ENCODE results near the gene KIF6.

KIF6 gene

DNA sequence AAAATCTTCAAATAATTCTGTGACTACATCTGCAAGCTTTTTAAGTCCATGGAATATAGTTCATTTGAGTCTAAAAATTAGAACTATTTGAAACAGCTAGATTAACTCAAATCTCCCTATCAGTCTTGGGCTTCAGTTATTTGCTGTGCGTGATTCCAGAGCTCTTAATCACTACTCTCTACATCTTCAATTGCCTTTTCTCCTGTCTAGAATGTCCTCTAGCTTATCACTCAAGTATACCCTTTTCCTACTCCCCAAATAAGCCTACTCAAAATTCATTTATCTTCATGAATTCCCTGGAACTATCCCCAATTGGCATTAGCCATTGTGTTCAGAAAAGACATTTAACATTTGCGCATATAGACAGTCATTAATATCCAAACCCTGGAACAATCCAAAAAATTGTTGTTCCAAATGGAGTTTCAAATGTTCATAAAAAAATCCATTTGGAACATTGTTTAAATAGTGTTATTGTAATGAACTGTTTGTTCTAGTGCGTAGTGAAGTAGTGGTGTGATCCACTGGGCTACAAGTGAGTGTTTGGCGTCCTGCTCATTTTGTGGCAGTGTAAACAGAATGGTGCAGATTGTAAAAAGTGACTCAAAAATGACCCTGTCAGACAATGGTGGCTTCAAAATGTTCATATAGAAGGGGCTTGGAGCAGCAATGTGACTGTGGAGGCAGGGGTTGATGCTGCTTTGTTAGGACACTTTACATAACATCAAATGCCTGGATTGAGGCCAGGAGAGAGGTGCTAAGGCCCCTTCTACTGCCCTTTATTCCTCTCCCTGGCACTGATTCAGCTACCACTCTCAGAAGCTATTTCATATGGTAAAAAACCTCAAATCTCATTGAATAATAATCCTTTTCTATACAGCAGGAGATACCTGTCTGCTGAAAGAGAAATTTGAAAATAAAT lies 122.3 kb downstream of the KIF6 start:
- DNase-seq, result no peak

DNA sequence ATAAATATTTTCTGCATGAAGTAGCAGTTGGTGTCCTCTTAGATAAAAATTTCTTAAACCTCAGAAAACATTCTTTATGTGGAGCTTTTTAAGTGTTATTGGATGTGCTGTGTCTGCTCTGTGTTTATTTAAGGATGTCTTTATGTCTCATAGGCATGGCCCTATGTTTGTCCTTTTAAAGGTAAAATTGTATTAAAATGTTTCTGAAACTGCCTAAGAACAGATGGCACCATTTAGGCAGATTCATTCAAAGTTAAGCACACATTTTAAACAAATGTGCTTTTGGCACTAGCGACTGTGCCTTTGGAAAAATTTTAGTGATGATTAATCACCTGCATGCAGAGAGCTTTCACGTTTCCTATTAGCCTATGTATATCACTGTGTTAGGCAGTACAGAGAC lies 125.2 kb downstream of the KIF6 start:
- DNase-seq, result no peak

- no peak for DNase-seq
These were observed 125.9 kb downstream of the KIF6 start for GRCh38 chr6:39599341-39599740.

GRCh38 chr6:39594285-39594684 lies 130.9 kb downstream of the KIF6 start:
- DNase-seq, result no peak

DNA sequence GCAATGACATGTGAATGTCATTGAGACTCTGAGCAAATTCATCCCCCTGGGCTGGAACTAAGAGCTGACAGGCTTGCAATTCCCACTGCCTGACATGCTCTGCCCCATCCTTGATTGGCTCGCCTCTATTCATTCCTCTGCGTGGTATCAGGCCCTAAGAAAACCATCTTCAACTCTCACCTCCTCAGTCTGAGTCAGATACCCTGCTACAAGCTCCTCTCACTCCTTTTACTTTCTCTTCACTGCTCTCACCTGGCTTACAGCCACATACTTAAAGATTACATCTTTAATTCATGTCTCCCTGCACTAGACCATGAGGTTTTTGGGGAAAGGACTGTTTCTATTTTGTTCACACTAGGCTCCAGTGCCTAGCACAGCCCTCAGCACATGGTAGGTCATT lies 131.6 kb downstream of the KIF6 start:
- no peak for DNase-seq

DNA sequence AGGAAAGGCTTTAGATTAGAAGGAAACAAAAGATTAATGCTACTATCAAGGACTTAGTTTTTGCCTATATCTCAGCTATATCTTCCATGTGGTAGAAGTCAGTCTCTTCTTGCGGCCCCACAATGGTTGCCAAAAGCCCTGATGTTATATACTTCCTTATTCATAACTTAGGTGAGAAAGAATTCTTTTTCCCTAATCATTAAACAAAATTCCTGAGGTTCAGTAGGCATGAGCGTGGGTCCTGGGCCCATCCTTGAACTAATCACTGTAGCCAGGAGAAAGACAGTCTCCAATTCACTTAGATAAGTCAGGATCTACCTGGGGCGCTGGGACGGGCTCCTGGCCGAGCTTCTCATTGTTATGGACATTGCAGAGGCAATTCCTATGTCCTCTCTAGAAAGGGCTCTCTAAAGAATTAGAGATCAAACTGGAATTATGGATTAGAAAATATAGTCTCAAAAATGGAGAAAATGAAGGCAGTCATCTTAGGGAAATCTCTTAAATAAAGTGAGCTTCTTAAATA lies 134.3 kb downstream of the KIF6 start:
- no peak for DNase-seq

DNA sequence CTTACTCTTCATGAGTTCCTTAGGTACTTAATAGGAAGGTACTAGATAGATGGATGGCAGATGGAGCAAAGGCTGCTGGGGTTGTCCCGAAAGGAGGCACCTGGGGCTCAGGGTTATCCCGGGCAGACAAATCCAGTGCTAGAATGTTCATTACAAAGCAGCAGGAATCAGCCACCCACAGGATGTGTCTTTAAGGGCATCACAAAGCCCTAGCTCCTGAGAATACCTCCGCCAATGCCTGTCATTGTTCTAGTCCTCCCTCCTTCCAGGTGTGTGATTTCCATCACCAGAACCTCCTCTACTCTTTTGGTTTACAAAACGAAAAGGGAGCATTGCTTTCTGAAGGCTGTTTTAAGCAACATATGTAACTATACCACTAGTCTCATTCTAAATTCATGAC lies 138.1 kb downstream of the KIF6 start:
- DNase-seq, result no peak

- no peak for DNase-seq
These were observed 139.6 kb downstream of the KIF6 start for GRCh38 chr6:39585641-39586040.

GRCh38 chr6:39577446-39578165 lies 147.6 kb downstream of the KIF6 start:
- DNase-seq, result no peak

- no peak for DNase-seq
These were observed 148.5 kb downstream of the KIF6 start for GRCh38 chr6:39576556-39577303.

DNA sequence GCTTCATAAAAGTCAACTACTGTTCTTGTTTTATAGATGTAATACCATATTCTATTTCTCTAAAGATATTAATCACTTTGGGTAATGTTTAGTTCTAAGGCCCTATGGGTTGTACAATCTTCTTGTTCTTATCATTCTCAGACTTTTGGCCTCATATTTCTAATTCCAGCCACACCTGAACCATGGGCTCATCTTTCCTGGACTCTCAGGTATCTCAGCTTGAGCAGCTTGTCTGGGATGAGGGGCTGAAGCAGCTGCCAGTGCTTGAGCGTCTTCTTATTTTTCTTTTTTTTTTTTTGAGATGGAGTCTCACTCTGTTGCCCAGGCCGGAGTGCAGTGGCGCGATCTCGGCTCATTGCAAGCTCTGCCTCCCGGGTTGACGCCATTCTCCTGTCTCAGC lies 150.2 kb downstream of the KIF6 start:
- no peak for DNase-seq

GRCh38 chr6:39573541-39573940 lies 151.7 kb downstream of the KIF6 start:
- no peak for DNase-seq

DNA sequence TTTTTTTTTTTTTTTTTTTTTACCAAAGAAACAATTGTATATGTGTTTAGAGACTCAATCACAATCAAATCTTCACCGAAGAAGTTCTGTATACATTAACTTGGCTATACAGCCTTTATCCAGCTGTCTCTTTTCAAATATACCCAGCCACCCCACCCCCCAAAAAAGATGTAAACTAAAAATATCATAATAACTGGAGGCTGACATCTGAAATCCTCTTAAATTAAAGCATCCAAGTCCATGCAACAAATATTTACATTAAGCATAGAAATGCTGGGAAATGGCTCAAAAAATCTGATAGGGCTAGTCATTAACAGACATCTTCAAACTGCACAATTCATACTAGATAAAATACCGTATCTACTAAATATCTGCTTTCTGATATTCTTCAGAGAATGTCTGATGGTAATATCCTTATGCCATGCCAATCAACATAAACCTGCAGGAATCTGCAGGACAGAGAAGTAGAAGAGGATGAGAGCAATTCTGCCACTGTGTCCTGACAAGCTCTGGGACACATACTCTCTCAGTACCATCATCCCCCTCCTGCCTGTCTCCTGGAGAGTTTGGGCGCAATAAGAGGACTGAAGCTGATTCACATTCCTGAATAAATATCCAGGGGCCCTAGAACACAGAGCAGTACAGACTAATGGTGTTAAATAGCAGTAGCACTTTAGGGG lies 152.4 kb downstream of the KIF6 start:
- DNase-seq, result no peak

DNA sequence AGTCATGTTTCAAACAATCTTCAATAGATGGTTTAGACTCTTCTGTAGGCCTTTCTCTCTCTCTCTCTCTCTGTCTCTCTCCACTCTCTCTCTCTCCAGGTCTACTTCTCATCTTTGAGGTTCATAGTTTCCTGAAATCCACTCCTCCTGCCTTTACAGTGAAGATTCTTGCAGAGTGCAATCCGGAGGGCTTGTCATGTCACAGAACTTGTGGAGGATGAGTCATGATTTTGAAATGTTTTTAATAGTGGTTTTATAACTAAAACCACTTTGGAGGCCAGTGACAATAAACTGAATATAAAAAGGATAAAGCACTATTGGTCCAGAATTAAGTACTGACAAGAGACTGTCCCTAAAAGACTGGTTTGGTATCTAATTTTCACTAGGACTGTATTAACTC lies 156.3 kb downstream of the KIF6 start:
- no peak for DNase-seq

- no peak for DNase-seq
These were observed 158.1 kb downstream of the KIF6 start for GRCh38 chr6:39567091-39567490.

GRCh38 chr6:39566456-39566855 lies 158.8 kb downstream of the KIF6 start:
- DNase-seq, result no peak

DNA sequence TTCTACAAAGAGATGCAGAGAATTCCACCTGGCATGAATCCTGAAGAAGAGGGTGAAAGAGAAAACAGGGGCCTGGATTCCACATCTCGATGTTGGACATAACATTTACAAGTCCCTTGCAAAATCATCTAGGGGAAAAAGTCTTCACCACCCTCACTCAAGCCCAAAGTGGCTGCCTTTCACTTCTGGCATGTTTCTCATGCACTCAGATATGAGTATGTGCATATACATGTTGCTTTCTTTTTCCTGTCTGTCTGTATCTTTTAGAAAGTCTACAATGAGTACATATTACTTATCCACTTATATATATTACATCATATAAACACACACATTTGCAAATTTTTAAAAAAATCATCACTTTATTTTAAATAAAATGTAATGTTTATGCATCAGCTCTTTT lies 159.3 kb downstream of the KIF6 start:
- DNase-seq, result no peak

GRCh38 chr6:39563566-39564311 lies 161.5 kb downstream of the KIF6 start:
- DNase-seq, result no peak

DNA sequence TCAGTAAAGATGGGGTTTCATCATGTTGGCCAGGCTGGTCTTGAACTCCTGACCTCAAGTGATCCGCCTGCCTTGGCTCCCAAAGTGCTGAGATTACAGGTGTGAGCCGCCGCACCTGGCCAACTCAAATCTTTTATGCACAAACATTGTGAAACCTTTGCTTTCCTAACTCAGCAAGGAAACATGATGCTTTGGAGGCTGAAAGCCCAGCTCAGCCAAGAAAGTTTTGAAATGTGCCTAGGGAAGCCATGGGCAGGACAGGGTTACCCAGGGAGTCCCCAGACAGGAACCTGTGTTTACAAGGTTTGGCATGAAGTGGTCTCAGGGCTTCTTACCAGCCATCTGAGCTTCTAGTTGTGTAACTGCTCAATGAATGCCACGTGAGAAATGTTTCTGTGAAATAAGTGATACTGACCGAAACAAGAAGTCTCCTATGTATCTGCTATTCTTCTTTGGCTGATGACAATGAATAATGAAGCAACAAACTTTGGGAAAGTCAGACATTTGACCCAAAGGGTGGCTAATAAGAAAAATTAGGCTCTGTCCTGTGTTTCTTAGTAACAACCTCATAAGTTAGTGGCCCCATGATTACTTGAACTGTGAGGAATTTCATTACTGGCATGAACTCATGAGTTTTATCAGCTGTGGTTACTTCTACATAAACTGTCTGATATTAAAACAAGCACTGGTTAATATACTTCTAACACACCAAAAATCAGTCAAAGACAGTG lies 163.5 kb downstream of the KIF6 start:
- no peak for DNase-seq

- no peak for DNase-seq
These were observed 164.3 kb downstream of the KIF6 start for GRCh38 chr6:39560915-39561314.

Measured in amygdala (tissue), 56 donors.